HG03196 (cell line): Measurements from ENCODE around the gene SULT1A4.
A peak's percentile ranks its signal among the peaks of the same experiment; 100 is the strongest.
"Not testable (repeated sequence)": the region's sequence is repeated elsewhere in the genome, so short reads cannot be mapped to it uniquely, and the experiment has no call there.

Experiments used
- ATAC-seq: cut with Tn5 transposase; IDR thresholded peaks from one replicate; pipeline ENCODE4 v1.9.1; 2021; ENCODE audit not compliant: unreplicated experiment

The SULT1A4 gene

GRCh38 chr16:29459706-29460646, at the start of gene SULT1A4:
SULT1A4 (plus strand) TSS chr16:29459913; CDS start chr16:29461386, 1,473 bp downstream.
- ATAC-seq, result not testable (repeated sequence)

- ATAC-seq, result not testable (repeated sequence)
Measured at GRCh38 chr16:29423587-29423986, 36.1 kb upstream of the SULT1A4 start.

DNA sequence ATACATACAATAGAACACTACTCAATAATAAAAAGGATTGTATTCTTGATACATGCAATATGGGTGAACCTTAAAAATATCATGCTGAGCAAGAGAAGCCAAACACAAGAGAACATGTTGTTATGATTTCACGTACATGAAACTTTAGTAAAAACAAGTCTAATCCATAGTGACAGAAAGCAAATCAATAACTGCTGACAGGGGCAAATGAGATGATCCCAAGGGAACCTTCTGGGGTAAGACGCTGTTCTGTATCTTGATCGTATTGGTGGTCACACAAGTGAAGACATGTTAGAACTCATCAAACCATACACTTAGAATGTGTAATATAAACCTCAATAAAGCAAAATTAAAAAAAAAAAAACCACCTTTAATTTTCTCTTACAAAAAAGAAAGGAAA, 34.3 kb upstream of the SULT1A4 start:
- not testable (repeated sequence) for ATAC-seq

DNA sequence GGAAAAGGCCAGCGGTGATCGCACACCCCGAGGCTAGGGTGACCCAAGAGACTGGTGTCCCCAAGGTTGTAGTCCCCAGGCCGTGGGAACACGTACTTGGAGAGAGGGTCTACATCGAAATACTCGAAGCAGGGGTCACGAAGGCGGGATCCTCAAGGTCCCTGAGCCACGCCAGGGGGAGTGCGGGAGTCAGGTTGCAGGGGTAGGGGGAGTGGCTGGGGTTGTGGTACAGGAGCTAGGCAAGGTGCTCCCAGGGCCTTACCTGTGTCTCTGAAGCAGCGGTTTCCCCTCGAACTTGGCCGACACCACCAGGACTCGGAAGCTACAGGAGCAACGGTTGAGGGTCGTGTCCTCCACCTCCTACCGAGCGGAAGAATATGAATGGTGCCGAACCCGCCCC, 6.0 kb upstream of the SULT1A4 start:
- ATAC-seq, result peak; percentile 13

DNA sequence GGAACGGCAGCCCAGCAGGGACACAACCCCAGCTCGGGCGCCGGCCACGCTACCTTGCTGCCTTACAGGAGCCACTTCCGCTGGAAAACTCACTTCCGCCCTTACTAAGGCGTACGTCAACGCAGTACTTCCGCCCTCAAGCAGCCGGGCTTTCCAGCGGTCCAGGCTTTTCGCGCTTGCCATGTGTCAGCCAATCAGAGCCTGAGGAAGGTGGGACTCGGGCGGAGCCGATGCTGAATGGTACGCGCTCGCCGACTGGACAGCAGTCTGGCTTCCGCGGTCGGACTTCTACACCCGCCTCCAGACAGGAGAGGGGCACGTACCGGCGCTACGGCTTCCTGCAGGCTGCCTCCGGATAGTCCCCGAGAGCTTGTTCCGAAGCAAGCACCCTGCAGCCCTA, 5.4 kb upstream of the SULT1A4 start, which contains the start of the genes BOLA2 and SLX1B:
BOLA2 (minus strand) TSS at position 83 of the 400 bp plus-strand sequence. CDS start 98 bp downstream, outside the sequence.
SLX1B (plus strand) TSS at position 265 of the 400 bp plus-strand sequence.
- peak; percentile 79 for ATAC-seq

DNA sequence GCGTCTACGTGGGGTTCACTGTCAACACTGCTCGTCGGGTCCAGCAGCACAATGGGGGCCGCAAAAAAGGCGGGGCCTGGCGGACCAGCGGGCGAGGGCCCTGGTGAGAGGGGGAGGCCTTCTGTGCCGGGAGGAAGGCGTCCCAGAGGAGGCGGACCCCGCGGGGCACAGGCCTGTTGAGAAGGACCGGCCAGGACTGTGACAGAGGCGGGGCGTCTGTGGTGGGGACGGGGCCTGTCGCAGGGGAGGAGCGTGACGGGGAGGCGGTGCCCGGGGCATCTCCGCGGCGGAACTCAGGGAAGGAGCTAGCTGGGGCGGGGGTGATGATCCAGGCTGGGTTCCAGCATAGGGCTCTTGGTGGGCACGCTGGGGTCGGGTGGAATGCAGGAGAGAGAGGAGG, 4.9 kb upstream of the SULT1A4 start:
- peak; percentile 44 for ATAC-seq

DNA sequence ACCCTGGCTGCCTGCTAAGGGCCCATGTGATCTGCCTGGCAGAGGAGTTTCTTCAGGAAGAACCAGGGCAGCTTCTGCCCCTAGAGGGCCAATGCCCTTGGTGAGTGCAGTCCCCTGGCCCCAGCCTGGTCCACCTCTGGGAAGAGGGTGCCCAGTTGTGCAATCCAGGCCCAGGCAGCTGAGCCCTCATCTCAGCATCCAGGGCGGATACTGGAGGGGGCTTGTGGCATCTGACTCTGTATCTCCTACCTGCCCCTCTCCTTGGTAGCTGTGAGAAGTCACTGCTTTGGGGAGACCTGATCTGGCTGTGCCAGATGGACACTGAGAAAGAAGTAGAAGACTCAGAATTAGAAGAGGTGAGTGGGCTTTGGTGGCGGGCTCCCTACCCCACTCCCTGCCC, 2.1 kb upstream of the SULT1A4 start:
- ATAC-seq, result not testable (repeated sequence)

DNA sequence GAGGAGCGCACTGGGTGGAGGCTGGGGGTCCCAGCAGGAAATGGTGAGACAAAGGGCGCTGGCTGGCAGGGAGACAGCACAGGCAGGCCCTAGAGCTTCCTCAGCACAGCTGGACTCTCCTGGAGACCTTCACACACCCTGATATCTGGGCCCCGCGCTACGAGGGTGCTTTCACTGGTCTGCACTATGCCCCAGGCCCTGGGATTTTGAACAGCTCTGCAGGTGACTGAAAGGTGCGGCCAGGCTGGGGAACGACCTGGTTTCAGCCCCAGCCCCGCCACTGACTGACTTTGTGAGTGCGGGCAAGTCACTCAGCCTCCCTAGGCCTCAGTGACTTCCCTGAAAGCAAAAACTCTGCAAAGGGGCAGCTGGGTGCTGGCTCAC, 926 bp downstream of the SULT1A4 start:
- not testable (repeated sequence) for ATAC-seq

- ATAC-seq, result not testable (repeated sequence)
Measured at GRCh38 chr16:29465985-29466824, 6.5 kb downstream of the SULT1A4 start.

GRCh38 chr16:29466904-29467303, 7.2 kb downstream of the SULT1A4 start:
- ATAC-seq, result not testable (repeated sequence)

GRCh38 chr16:29467654-29468366, 8.1 kb downstream of the SULT1A4 start:
- ATAC-seq, result not testable (repeated sequence)

GRCh38 chr16:29469660-29470059, 9.9 kb downstream of the SULT1A4 start:
- not testable (repeated sequence) for ATAC-seq

- ATAC-seq, result not testable (repeated sequence)
Measured at GRCh38 chr16:29472065-29472464, 12.4 kb downstream of the SULT1A4 start.

- not testable (repeated sequence) for ATAC-seq
Measured at GRCh38 chr16:29482276-29482675, 22.6 kb downstream of the SULT1A4 start.

DNA sequence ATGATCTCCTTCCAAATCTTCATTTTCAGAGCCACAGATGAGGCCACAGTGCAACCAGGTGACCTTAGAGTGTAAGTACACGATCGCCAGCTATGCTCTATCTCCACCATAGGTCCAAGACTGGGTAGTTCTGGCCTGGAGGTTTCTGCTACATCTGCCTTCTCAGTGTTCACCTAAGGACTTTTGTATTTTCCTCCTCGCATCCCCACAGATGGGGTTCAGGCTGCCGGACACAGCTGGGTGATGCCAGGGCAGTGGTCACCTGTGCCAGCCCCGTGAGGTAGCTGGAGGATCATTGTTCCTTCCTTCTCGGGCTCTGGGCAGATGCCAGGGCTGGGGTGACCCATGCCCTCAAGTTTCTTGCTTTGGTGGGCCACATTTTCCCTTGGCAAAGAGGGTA, 46.6 kb downstream of the SULT1A4 start, which contains the start of gene NPIPB12:
NPIPB12 (minus strand) TSS at position 101 of the 400 bp plus-strand sequence.
- not testable (repeated sequence) for ATAC-seq
